Bladder microvascular endothelial cell (primary cell): ENCODE measurements around the gene ICAM1. TPM values are rescaled to one million over a fixed set of nuclear protein-coding genes. Genes with fewer than 3 reads are reported as not detected.

Source experiments
- total RNA-seq: library from RNA; depleted of rRNA; stranded (reverse); fragments of >200 nt; gene quantifications from 2 replicates; pipeline ENCODE4 v1.2.3, GENCODE V29; 2014

Gene ICAM1, protein sequence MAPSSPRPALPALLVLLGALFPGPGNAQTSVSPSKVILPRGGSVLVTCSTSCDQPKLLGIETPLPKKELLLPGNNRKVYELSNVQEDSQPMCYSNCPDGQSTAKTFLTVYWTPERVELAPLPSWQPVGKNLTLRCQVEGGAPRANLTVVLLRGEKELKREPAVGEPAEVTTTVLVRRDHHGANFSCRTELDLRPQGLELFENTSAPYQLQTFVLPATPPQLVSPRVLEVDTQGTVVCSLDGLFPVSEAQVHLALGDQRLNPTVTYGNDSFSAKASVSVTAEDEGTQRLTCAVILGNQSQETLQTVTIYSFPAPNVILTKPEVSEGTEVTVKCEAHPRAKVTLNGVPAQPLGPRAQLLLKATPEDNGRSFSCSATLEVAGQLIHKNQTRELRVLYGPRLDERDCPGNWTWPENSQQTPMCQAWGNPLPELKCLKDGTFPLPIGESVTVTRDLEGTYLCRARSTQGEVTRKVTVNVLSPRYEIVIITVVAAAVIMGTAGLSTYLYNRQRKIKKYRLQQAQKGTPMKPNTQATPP
- total RNA-seq, result 28.0 and 138 TPM in 2 replicates

DNA sequence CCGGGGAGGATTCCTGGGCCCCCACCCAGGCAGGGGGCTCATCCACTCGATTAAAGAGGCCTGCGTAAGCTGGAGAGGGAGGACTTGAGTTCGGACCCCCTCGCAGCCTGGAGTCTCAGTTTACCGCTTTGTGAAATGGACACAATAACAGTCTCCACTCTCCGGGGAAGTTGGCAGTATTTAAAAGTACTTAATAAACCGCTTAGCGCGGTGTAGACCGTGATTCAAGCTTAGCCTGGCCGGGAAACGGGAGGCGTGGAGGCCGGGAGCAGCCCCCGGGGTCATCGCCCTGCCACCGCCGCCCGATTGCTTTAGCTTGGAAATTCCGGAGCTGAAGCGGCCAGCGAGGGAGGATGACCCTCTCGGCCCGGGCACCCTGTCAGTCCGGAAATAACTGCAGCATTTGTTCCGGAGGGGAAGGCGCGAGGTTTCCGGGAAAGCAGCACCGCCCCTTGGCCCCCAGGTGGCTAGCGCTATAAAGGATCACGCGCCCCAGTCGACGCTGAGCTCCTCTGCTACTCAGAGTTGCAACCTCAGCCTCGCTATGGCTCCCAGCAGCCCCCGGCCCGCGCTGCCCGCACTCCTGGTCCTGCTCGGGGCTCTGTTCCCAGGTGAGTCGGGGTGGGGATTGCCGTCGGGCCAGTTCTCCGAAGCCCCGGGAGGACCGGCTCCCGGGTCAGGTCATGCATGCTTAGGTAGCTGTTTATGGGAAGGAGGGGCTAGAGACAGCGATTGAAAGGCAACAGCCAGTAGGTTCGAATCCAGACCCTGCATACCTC lies at the start of gene ICAM1:
Gene ICAM1, plus strand, starts transcription at position 505 of the 779 bp plus-strand sequence. Its CDS starts 40 bp downstream, at position 545.

GRCh38 chr19:10230861-10231611 lies 39.9 kb upstream of the ICAM1 start, which contains the start of gene S1PR2:
Gene S1PR2, minus strand, starts transcription at chr19:10231331. Its CDS starts 6,426 bp downstream, at chr19:10224905.

DNA sequence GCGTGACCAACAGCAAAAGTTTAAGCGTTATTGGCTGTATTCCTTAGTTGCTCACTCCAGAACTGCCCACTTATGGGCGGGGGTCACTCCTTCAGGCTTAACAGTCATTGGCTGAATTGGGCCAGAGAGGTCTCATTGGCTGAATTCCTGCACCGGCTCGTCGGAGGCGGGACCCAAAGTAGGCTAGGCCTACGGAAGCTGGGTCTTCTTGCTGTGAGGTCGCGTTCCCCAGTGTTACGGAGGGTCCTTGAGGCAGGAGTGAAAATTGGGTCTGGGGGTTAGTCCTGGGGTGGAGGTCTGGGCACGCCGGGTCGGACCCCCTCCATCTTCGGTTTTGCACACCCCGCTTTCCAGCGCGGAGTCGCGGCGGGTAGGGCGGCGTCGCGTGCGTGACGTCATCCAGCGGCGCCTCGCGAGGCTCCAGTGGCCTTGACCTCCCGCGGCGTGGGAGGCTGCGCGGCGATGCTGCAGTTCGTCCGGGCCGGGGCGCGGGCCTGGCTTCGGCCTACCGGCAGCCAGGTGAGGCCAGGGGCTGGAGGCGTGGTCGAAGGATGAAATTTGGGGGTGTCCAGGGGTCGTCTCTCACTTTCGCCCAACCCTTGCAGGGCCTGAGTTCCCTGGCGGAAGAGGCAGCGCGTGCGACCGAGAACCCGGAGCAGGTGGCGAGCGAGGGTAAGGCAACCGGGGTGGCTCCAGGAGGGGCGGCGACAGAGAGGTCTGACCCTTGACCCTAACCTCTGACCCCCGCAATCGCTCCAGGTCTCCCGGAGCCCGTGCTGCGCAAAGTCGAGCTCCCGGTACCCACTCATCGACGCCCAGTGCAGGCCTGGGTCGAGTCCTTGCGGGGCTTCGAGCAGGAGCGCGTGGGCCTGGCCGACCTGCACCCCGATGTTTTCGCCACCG lies 18.9 kb upstream of the ICAM1 start, which contains the start of gene MRPL4:
Gene MRPL4, plus strand, starts transcription at position 423 of the 903 bp plus-strand sequence. Its CDS starts 40 bp downstream, at position 463.

GRCh38 chr19:10286803-10287737 lies 16.1 kb downstream of the ICAM1 start, which contains the start of gene ICAM4:
Gene ICAM4, plus strand, starts transcription at chr19:10286955. Its CDS starts 58 bp downstream, at chr19:10287013.

DNA sequence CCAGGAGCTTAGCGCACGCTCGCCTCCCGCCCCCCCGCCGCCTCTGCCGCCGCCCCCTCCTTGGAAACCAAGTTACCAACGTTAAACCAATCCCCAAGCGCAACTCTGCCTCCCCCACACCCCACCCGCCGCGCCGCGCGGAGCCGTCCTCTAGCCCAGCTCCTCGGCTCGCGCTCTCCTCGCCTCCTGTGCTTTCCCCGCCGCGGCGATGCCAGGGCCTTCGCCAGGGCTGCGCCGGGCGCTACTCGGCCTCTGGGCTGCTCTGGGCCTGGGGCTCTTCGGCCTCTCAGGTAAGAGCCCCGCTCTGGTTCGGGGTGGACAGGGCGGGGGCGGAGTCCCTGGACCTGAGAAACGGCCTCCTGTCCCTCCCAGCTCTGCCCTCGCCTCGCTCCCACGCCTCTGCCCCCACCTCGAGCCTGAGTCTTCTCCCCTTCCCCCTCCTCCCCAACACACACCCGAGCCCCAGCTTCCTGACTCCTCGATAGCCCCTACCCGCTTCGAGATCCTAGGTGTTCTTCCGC lies 19.0 kb downstream of the ICAM1 start, which contains the start of gene ICAM5:
Gene ICAM5, plus strand, starts transcription at position 117 of the 521 bp plus-strand sequence. Its CDS starts 92 bp downstream, at position 209.

GRCh38 chr19:10309423-10309822 lies 38.5 kb downstream of the ICAM1 start, which contains the start of gene ZGLP1:
Gene ZGLP1, minus strand, starts transcription at chr19:10309815.

DNA sequence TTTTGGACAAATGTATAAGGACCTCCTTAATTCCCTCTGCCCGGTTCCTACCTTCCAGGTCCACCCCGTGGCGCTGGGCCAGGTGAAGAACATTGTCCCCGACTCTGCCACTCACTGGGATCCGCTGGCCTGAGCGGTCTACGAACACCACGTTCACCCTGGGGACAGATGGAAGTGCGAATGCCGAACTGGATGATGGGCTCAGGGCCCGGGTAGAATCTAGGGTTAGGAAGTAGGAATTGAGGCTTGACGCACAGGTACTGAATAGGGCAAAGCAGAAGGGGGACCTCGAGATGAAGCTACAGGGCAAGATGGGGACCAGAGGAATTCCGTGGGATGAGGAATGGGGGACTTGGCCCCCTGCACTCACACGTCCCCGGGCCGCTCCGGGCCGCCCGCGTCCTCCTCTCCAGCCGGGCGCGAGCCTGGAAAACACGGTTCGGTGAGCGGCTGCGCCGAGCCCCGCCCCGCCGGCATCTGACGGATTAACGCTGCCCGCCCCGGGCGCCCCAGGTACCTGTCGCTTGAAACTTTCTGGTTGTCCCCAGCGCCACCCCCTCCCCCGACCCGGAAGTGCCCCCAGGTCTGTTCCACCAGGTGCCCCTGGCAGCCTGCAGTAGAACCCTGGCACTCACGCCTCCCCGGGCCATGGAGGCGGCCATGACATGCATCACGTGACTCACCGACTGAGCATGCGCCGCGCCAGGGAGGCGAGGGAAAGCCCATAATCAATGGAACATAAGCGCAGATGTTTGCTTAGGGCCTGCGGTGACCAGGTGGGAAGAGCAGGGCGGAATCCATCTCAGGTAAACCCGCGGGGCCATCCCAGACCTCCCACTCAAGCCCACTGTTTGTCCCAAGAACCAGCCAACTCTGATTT lies 44.7 kb downstream of the ICAM1 start, which contains the start of gene FDX2:
Gene FDX2, minus strand, starts transcription at position 681 of the 880 bp plus-strand sequence. Its CDS starts 19 bp downstream, at position 662.

GRCh38 chr19:10332965-10333757 lies 62.2 kb downstream of the ICAM1 start, which contains the start of gene RAVER1:
Gene RAVER1, minus strand, starts transcription at chr19:10333529. Its CDS starts 22 bp downstream, at chr19:10333507.

Other genes starting within 250 kb of the ICAM1 start
- 24.3 and 29.4 TPM in 2 replicates for gene SHFL, start 184.8 kb upstream of the ICAM1 start, total RNA-seq
- 0.25 TPM in 1 of 2 replicates, not detected in the other for gene ANGPTL6, start 168.4 kb upstream of the ICAM1 start, total RNA-seq
- gene PPAN, start 164.8 kb upstream of the ICAM1 start, total RNA-seq, result 21.0 and 28.9 TPM in 2 replicates
- gene P2RY11, start 159.4 kb upstream of the ICAM1 start, total RNA-seq, result 1.1 and 4.3 TPM in 2 replicates
- gene EIF3G, start 151.2 kb upstream of the ICAM1 start, total RNA-seq, result 261 and 308 TPM in 2 replicates
- gene DNMT1, start 76.2 kb upstream of the ICAM1 start, total RNA-seq, result 36.4 and 63.2 TPM in 2 replicates
- 0.65 and 0.69 TPM in 2 replicates for gene S1PR2, start 39.8 kb upstream of the ICAM1 start, total RNA-seq
- 20.1 TPM in 2 replicates for gene MRPL4, start 18.9 kb upstream of the ICAM1 start, total RNA-seq
- 1.1 and 1.3 TPM in 2 replicates for gene ICAM4, start 15.8 kb downstream of the ICAM1 start, total RNA-seq
- 0.16 and 0.25 TPM in 2 replicates for gene ICAM5, start 18.8 kb downstream of the ICAM1 start, total RNA-seq
- 0.32 and 0.44 TPM in 2 replicates for gene ZGLP1, start 38.7 kb downstream of the ICAM1 start, total RNA-seq
- 13.6 and 21.1 TPM in 2 replicates for gene FDX2, start 44.9 kb downstream of the ICAM1 start, total RNA-seq
- 5.8 and 17.7 TPM in 2 replicates for gene RAVER1, start 62.4 kb downstream of the ICAM1 start, total RNA-seq
- gene ICAM3, start 68.5 kb downstream of the ICAM1 start, total RNA-seq, result 10.5 and 20.9 TPM in 2 replicates
- 84.3 and 118 TPM in 2 replicates for gene TYK2, start 109.5 kb downstream of the ICAM1 start, total RNA-seq
- 313 and 340 TPM in 2 replicates for gene CDC37, start 132.4 kb downstream of the ICAM1 start, total RNA-seq
- 1.1 and 4.2 TPM in 2 replicates for gene PDE4A, start 149.4 kb downstream of the ICAM1 start, total RNA-seq
- 78.8 and 118 TPM in 2 replicates for gene KEAP1, start 232.2 kb downstream of the ICAM1 start, total RNA-seq
- gene S1PR5, start 246.3 kb downstream of the ICAM1 start, total RNA-seq, result 0.13 and 0.16 TPM in 2 replicates